Nephron progenitor cell (in vitro differentiated cells): ENCODE results near the gene KANSL1.
"Not testable (repeated sequence)": the region's sequence is repeated elsewhere in the genome, so short reads cannot be mapped to it uniquely, and the experiment has no call there.

Experiments
- DNase-seq: peaks from one replicate; pipeline ENCODE4 v3.0.0; 2021
- H3K27ac Mint-ChIP-seq: 2 replicates; pipeline ENCODE4 v1.8.0; 2021; ENCODE audit warnings: mild to moderate bottlenecking, moderate library complexity, mixed read lengths
- H3K27me3 Mint-ChIP-seq: 2 replicates; pipeline ENCODE4 v1.8.0; 2021; ENCODE audit warnings: mild to moderate bottlenecking, low read depth, mixed read lengths; ENCODE audit not compliant: poor library complexity
- H3K36me3 Mint-ChIP-seq: 2 replicates; pipeline ENCODE4 v1.8.0; 2021; ENCODE audit warnings: low read depth, mixed read lengths
- H3K4me1 Mint-ChIP-seq: 2 replicates; pipeline ENCODE4 v1.8.0; 2021; ENCODE audit warnings: mixed read lengths
- H3K4me3 Mint-ChIP-seq: 2 replicates; pipeline ENCODE4 v1.8.0; 2021; ENCODE audit warnings: mild to moderate bottlenecking, moderate library complexity, mixed read lengths
- H3K9me3 Mint-ChIP-seq: 2 replicates; pipeline ENCODE4 v1.8.0; 2021; ENCODE audit warnings: mild to moderate bottlenecking, moderate library complexity, mixed read lengths
- CTCF ChIP-seq: fragments of 200-600 bp; sonication (generic); IDR thresholded peaks from 2 replicates; pipeline ENCODE4 v1.5.0; 2021; ENCODE audit warnings: antibody characterized with exemption

The KANSL1 gene

DNA sequence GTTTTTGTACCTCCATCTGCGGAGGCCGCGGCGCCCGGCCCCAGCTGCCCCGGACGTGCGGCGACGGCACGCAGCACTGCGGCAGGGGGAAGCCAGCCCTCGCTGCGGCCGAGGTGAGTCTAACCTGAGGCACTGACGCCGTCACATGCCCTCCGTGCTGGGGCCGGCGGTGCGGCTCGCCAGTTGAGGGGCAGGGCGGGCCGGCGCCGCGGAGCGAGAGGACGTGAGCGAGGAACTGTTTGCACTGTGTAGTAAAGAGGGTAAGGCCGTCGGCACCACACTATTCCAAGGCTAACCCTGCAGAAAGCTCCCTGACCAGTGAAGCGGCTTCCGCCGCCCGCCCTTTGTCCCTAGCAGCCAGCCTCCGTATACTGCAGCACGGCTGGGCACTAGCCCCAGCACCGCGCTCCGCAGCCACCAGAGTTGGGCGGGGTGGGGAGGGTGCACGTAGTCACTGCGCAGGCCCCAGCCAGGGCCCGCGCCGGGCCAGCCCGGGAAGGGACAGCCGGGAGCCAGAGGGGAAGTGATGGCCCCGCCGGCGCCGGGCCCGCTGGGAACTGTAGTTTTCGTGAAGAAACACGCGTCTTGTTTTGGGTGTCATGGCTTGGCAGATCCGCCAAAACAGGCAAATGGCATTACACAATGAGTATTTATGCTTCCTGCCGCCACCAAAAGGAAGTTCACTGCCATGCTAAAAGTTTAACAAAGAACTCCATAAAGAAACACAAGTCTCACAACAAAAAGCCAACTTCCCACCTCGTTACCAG, 580 bp upstream of the KANSL1 start:
- Mint-ChIP-seq H3K36me3 (peaks cover 18% of the 10 kb centered on the region), H3K4me1 (peaks cover 38% of the 10 kb centered on the region), H3K27me3 (peaks cover 3% of the 10 kb centered on the region), H3K9me3 (peaks cover 11% of the 10 kb centered on the region), H3K4me3 (peak overlapping the region; percentile 72), H3K27ac (peak overlapping the region; percentile 94)
- DNase-seq = peak; percentile 91
- no peak for TF ChIP-seq CTCF

- Mint-ChIP-seq H3K36me3 (peaks cover 10% of the 10 kb centered on the region), H3K9me3 (peaks cover under 1% of the 10 kb centered on the region), H3K4me3 (peak overlapping the region; percentile 93), H3K27ac (peak overlapping the region; percentile 100), H3K4me1 (peaks cover 50% of the 10 kb centered on the region), H3K27me3 (peaks cover 3% of the 10 kb centered on the region)
- DNase-seq = peak; percentile 66
- no peak for TF ChIP-seq CTCF
Observed at GRCh38 chr17:46192439-46193150, 634 bp downstream of the KANSL1 start.

- Mint-ChIP-seq H3K9me3 (no peaks in the 10 kb centered on the region), H3K36me3 (peaks cover 5% of the 10 kb centered on the region), H3K27me3 (peaks cover under 1% of the 10 kb centered on the region), H3K27ac (peak overlapping the region; percentile 100), H3K4me3 (peak overlapping the region; percentile 93), H3K4me1 (peaks cover 55% of the 10 kb centered on the region)
- no peak for TF ChIP-seq CTCF
- no peak for DNase-seq
Observed at GRCh38 chr17:46192189-46192438, 1.1 kb downstream of the KANSL1 start.

DNA sequence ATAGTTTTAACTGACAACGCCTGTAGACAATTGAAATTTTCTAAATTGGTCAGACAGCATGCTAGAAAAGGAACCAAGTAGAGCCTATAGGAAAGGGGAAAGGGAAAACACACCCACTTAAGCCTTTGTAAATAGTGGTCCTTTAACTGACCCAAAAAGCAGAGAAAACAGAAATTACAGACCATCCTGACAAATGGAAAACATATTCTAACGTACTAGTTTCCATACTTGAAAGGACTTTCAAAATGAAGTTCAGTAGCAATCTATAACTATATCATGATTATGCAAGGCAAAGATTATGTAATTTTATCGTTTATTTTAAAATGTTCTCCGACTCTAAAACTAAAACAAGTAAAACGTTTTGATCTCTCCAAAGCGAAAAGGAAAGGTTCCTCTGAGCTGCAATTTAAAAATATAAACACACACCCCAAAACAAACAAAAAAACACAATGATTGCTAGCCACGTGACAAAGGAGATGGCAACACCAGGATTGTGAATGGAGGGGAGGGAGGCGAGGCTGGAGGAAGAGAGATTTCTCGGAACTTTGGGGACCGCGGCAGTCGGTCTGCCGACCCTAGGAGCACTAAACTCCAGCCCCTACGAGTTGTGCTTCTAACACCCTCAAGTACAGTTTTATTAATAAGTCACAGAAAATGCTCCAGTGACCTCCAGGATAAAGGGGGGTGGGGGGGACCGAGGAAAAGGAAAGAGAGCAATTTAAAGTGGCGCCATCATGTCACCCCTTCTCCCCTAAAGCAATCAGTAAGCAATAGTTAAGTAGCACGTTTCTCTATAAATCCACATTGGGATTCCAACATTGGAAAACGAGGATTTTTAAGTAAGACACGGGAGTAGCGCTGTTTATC, 1.7 kb downstream of the KANSL1 start:
- Mint-ChIP-seq H3K27ac (peak overlapping the region; percentile 100), H3K4me3 (peak overlapping the region; percentile 93), H3K9me3 (no peaks in the 10 kb centered on the region), H3K36me3 (no peaks in the 10 kb centered on the region), H3K4me1 (peaks cover 58% of the 10 kb centered on the region), H3K27me3 (no peaks in the 10 kb centered on the region)
- TF ChIP-seq CTCF = no peak
- DNase-seq = peak; percentile 38

GRCh38 chr17:46190763-46191162, 2.5 kb downstream of the KANSL1 start:
- Mint-ChIP-seq H3K9me3 (no peaks in the 10 kb centered on the region), H3K27me3 (no peaks in the 10 kb centered on the region), H3K4me1 (peaks cover 59% of the 10 kb centered on the region), H3K36me3 (no peaks in the 10 kb centered on the region), H3K27ac (peak overlapping the region; percentile 64), H3K4me3 (peak overlapping the region; percentile 93)
- no peak for DNase-seq
- no peak for TF ChIP-seq CTCF

DNA sequence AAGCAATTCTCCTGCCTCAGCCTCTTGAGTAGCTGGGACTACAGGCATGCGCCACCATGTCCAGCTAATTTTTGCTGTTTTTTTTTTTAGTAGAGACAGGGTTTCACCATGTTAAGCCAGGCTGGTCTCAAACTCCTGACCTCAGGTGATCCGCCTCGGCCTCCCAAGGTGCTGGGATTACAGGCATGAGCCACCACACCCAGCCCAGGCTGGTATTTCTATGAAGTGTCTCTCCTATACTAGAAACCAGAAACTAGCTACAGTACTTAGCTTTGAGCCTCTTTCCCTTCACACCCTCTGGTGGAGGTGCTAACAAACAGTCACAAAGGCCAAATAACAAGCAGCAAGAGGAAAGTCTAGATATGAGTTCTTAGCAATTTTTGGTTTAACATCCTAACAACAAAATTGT, 6.4 kb downstream of the KANSL1 start:
- DNase-seq, H3K27ac Mint-ChIP-seq, H3K9me3 Mint-ChIP-seq, H3K27me3 Mint-ChIP-seq, H3K4me3 Mint-ChIP-seq: not testable (repeated sequence)
- peaks cover 10% of the 10 kb centered on the region for H3K36me3 Mint-ChIP-seq
- H3K4me1 Mint-ChIP-seq = peaks cover 82% of the 10 kb centered on the region
